Stimulated activated CD8-positive, alpha-beta memory T cell treated with anti-CD3 and anti-CD28 coated beads, Interleukin-4, amount 100 ng/mL, for 48 hours (primary cell): Measurements from ENCODE around the gene SUGP1.

Experiments
- DNase-seq: peaks from one replicate; pipeline ENCODE4 v3.0.0-alpha.2; 2020

Gene SUGP1

DNA sequence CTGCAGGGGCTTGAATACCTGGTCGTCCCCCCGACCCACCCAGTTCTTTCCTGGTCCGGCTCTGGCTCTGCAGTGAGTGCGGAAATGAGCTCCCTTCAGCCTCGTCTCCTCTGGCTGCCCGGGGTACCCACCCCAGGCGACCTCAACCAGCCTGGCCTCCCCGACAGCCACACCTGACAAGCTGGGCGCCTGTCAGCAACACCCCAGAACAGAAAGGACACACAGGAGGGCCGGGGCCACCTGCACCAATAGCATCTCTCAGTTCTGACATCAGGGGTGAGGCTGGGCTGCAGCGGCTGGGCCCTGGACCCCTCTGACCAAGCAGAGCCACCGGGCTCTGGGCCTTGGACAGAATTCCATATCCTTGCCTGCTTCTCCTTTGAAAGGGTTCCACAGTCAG is 19.7 kb downstream of the SUGP1 start:
- no peak for DNase-seq

DNA sequence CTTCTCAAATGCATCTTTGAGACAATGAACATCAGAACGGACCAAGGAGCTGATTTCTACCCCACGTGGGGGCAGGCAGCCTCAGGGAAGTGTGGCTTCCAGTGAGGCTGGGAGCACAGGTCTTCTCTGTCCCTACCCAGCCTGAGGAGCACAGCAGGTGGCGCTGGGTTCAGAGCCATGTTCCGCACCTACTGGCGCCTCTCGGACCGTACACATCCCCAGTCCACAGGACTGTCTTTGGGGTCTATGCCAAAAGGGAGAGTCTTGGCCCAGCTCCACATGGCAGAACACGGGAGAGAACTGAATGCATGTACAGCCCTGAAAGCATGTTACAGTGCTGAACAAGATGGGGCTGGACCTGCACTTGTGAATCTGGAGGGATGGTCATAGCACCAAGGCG is 22.6 kb downstream of the SUGP1 start:
- no peak for DNase-seq

DNA sequence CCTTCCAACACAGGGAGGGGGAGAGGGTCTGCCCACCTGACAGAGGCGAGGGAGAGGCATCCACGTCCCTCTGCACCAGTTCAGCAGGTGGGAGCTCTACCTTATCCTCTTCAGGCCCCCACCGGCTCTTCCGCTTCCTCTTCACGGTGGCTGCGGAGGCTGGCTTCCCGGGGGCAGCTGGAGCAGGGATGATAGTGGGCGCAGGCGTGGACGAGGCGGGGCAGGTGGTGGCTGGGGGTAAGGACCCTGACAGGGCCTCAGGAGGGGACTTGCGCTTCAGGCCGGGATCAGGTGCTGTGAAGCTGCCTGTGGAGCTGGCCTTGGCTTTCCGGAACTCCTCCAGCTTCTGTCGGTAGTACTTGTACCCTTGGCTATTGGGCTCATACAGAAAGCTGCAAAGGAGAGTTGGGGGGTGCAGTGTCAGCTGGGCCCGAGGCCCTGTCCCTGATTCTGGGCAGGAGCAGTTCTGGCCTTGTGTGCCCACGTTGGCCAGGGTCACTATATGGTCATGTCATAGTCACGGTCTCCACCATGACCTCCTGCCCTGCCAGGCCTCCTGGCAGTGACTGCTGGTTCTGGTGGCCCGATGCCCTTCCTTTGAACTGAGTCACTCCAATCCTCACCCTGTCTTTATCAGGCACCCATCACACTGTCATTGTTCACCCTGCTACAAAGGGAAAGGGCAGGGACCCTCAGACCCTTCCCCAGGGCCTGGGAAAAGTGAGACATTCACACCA is 23.2 kb downstream of the SUGP1 start:
- no peak for DNase-seq

DNA sequence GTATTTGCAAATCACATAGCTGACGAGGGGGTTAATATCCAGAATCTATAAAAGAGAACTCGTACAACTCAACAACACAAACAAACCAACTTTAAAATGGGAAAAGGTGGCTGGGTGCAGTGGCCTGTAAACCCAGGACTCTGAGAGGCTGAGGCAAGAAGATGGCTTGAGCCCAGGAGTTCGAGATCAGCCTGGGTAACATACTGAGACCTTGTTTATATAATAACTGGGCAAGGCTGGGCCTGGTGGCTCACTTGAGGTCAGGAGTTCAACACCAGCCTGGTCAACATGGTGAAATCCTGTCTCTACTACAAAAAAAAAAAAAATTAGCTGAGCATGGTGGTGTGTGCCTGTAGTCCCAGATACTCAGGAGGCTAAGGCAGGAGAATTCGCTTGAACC is 25.4 kb downstream of the SUGP1 start:
- no peak for DNase-seq

DNA sequence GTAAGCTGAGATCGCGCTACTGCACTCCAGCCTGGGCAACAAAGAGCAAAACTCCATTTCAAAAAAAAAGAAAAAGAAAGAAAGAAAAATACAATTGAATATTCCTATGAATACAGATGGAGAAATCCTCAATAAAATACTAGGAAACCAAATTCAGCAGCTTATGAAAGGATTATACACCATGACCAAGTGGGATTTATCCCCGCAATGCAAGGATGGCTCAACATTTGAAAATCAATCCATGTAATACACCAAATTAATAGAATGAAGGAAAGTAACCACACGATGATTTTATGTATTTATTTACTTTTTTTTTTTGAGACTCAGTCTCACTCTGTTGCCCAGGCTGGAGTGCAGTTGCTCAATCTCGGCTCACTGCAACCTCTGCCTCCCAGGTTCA is 27.7 kb downstream of the SUGP1 start:
- no peak for DNase-seq

DNA sequence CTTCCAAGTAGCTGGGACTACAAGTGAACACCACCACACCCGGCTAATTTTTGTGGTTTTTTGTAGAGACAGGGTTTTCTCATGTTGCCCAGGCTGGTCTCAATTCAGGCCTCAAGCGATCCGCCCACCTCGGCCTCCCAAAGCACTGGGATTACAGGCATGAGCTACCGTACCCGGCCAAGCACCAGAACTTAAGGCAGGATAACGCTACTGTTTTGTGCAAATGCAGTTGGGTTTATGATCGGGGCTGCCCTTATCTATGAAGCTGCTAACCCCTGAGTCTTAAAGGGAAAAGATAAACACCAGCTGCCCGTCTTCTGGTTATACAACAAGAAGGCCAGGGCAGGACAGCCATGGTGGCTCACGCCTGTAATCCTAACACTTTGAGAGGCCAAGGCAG is 34.6 kb downstream of the SUGP1 start:
- no peak for DNase-seq

DNA sequence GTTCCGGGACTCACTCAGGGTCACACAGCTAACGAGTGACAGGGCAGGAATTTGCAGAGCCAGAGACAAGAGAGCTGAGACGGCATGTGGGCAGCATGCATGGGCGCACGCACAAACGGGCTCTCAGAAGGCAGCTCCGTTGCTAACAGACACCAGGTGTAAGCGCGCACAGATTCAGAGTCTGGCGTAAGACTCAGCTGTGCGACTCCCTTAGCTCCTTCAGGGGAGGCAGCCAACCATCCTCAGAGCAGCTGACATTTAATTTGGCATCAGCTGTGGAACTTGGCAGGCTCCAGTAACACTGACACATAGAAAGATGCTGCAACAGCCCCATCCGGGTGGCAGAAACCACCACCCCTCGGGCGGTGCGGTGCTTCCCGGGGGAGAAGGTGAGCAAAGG is 39.7 kb downstream of the SUGP1 start:
- no peak for DNase-seq

DNA sequence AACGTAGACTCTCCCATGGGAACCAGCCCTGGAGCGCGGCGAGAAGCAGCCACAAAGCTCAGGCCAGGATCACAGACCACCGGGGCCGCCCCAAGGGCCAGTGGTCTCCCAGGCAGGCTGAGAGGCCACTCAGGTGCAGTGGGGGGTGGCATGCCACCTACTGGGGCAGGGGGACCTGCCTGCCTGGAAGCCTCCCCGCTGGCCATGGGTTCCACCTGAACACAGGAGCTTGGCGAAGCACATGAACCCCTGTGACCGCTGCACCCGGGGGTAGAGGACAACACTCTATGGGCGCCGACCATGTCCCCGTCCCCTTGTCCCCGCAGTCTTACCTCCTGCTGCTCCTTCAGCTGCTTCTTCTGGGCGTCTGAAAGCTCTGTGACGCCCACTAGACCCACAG is 40.5 kb downstream of the SUGP1 start:
- DNase-seq = no peak

DNA sequence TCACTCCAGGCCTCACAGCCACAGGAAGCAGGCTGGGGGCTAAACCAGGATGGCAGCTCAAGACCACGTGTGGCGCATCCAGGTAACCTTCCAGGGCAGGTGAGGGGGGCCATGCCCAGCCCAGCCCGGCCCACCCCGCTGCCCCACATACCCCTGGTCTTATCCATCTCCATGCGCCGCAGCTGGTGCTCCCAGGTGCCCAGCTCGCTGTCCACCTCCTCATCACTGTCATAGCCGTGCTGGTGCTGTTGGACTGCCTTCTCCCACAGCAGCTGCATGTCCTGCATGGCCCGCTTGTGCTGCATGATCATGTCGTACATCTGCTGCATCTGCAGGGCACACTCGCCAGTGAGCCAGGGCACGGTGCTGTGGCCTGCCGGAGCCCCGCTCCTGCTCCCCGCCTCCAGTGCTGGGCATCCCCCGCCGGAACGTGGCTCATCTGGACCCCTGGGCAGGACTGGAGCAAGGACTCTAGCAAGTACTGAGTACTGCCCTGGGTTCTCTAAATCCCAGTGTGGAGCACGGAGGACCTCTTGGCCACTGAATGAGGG is 41.2 kb downstream of the SUGP1 start:
- DNase-seq = no peak

DNA sequence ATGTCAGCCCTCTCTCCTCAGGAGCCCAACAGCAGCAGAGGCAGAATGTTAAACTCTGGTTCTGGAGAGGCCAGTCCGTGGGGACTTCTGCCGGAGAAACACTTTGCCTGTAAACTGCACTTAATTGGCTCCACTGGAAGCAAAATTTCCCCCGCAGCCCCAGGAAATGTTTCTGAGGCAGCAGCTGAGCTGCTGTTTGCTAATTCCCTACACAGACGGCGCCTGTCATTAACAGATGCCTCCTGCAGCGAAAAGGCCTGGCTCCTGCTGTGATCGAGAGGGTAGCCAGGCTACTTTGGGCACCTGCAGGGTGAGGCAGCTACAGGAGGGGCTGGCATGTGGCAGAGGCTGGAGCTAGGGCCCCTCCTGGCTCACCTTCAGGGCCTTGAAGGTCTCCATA is 42.0 kb downstream of the SUGP1 start:
- no peak for DNase-seq

DNA sequence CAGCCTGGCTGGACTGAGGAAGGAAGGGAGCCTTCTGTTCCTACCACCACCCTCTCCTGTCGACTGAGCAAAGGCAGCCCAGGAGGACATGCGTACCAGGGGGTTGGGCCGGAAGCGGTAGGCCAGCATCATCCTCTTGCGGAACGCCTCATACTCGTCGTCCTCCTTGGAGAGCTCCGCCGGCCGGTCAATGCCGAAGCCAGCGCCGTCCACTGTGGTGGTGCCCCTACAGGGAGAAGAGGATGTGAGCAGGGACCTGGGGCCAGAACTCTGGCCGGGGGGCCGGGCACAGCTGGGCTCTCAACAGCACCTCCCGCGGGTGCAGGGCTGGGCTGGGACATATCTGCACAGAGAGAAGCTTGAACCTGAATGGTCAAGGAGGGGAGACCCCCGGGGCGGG is 43.5 kb downstream of the SUGP1 start:
- no peak for DNase-seq

DNA sequence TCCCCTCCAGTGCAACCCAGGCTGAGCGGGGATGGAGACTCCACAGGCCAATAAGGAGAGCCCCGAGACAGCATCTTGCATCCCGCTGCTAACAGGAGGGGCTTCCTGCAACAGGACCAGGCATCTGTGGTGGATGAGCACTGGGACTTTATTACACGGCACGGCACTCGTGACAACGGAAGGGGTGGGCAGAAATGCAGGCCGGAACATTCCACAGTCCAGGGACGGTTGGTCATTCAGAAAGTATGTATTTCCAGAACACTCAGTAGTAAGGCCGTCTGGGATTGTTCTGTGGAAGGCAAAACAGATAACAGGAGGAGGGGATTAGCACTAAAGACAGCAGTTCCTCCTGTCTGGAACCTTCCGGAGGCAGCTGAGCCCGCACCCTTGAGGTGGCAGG is 43.9 kb downstream of the SUGP1 start:
- DNase-seq = no peak

DNA sequence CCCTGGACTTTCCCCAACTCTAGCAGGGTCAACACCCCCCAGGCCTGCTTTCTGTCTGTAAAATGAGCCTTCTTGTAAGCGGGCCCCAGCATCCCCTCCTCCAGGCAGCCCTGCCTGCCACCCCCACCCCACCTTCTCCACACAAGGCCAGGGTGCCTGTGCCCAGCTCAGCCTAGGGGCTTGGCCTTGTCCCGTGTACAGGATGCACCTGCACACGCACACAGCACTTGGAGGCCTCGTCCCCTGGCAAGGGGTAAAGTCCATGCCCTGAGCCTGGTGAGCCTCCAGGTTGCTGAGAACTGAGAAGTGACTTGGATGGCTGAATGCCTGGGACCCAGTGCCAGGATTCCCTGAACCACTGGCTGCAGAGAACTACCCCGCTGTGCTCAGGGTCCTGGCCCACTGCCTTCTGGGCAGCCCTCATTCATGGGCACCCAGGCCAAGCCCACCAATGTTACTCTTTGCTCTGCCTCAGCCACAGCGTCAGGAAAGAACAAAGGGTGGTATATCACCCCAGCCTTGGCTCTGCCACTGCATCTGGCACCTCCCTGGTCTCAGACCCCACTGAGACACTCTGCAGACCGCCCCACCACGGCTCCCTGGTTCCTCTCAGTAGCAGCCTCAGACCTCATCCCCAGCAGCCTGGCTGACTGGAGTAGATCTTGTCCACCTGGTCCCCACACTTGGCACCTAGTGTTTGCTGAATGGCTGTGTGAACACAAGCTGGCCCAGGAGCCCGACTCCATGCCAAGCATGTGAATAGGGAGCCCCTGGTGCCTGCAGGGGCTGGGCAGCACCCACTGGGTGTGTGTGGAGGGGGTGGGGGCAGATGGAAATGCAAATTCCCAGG is 45.4 kb downstream of the SUGP1 start:
- no peak for DNase-seq

DNA sequence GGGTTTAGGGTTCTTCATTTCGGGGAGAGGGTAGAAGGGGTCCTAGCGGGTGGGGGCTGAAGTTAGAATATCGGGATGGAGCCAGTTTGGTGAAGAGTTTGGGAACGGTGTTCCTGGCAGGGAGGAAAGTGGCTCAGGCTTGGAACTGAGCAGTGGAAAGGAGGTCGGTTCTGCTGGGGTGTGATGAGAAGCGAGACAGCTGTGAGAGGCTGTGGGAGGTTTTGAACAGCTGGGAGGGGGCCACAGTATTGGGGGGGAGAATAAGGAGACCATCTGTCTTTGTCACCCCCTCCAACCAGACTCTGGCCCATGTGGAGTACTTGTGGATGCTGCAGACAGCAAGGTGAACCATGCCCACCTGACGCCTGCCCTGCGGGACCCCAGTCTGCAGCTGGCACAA is 46.2 kb downstream of the SUGP1 start:
- DNase-seq = no peak

DNA sequence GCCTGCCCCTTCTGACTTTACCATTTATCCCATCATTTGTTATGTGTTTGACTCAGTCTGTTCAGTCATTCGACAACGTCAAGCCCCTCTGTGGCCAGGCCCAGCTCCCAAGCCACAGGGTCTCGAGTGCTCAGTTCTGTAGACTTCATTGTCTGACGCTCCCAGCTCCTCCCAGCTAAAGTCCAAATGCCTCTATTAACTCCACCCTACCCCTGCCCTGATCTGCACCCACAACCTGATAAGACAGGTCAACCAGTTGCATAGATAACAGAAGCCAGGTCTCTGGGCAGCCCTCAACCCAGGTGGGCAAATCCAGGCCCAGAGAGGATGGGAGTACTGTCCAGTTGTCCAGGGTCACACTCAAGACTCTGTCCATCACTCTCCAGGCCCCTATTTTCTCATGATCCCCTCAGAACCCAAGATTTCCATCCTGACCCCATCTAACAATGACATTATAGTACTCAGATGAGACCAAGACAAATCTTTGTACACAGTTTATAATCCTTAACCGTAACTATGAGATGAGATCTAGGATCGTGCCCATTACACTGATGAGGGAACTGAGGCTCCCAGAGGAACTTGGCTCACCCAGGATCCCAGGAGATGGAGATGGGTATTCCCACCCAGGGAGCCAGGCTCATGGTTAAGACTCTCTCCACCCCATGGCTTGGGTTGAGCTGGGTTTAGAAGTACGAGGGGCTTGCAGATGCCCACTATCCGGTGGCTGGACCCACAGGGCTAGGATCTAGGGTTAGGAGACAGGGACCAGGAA is 48.3 kb downstream of the SUGP1 start:
- DNase-seq = no peak

DNA sequence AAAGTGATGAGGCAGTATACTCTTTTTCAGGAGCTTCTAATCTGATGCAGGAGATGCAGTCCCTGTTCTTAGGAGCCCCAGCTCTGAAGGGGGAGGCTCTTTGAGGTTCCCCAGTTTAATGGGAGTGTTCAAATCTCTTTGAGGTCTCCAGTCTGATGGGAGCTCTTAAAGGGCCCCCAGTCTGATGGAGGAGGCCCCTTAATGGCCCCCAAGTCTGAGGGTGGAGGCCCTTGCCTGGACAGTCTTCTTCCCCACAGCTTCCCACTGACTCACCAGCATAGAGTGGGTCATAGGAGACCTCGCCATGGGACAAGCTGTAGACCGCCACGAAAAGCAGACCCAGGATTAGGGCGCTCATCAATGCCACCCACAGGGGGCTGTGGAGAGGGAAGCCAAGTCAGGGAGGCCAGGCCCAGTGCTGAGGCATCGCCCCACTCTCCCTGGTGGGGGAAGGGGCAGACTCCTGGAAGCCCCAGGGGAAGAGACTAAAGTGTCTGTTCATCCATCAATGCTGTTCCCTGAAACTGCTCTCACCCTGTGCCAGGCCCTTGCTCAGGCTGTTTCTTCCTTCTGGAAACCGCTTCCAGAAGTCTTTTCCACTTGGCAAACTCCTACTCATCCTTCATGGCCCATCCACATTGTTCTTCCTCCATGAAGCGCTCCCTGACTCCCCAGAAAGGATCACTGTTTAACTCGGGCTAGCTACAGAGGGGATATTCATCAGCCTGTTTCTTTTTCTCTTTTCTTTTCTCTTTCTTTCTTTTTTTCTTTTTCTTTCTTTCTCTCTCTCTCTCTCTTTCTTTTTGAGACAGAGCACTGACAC is 49.3 kb downstream of the SUGP1 start:
- no peak for DNase-seq

DNA sequence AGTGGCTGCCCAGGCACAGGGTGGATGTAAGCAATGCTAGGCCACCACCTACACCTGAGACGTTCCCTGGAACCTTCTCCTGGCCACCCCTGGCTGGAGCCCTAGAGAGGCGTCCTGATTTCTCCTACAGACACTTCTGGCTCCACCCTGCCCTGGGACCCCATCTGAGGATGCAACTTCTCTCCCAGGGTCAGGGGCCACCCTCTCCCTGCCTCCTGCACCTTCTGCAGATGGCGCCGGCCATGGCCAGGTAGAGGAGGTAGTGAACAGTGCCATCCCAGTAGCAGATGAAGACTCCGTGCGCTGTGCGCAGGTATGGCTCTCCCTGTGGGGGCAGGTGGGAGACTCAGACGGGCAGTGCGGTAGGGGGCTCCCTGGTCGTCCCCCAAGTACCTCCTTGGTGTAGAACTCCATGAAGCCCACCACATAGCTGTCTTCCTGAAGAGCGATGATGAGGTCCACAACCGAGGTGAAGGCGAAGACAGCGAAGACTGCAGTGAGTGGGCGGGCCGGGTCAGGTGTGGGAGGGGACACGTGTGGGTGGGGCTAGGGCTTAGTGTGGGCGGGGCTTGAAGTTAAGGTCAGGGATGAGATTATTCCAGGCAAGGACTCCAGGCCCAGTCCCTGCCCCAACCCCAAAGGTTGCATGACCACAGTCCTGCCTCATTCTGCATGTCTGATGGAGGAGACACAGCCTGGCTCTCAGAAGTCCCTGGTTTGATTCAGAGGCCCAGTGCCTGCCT is 50.2 kb downstream of the SUGP1 start:
- no peak for DNase-seq

DNA sequence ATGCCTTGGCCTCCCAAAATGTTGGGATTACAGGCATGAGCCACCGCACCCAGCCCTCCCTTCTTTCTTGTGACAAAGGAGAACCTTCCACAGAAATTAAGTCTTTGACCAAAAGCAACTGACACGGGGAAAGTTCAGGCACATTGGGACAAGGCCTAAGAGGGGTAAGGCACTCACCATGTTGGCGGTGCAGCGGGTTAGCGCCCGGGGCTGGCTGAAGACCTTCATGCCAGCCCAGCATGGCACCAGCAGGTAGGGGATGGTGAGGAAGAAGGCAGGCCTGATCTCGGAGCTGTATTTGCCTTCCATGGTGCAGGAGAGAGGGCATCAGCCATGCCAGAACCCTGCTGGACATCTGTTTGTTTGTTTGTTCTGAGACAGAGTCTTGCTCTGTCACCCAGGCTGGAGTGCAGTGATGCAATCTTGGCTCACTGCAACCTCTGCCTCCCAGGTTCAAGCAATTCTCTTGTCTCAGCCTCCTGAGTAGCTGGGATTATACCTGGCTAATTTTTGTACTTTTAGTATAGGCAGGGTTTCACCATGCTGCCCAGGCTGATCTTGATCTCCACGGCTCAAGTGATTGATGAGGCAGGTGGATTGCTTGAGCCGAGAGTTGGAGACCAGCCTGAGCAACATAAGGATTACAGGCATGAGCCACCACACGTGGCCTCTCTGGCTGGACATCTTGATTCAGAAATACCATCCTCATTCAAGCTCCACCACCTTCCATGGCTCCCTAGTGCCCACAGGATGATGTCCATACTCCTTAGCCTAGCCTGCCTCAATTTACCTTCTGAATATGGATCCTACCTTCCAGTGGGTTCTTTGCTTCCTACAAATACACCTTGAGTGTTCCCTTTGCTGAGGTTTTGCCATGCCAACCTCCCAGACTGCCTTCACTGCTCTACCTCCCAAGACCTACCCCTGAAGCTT is 51.6 kb downstream of the SUGP1 start:
- DNase-seq = no peak

DNA sequence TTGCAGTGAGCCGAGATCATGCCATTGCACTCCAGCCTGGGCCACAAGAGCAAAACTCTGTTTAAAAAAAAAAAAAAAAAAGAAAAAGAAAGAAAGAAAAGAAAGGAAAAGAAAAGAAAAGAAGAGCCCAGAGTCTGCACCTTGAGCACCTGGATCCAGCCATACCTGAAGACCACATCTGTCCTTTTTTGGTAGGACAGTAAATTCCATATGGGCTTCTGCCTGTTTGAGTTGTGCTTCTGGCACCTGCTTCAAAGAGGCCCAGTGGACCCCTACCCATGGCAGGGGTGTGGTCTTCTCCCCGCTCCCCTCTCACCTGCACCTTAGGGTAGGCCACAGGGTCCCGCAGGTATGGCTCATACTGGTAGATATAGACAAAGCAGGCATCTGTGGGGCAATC is 53.0 kb downstream of the SUGP1 start:
- DNase-seq = no peak

DNA sequence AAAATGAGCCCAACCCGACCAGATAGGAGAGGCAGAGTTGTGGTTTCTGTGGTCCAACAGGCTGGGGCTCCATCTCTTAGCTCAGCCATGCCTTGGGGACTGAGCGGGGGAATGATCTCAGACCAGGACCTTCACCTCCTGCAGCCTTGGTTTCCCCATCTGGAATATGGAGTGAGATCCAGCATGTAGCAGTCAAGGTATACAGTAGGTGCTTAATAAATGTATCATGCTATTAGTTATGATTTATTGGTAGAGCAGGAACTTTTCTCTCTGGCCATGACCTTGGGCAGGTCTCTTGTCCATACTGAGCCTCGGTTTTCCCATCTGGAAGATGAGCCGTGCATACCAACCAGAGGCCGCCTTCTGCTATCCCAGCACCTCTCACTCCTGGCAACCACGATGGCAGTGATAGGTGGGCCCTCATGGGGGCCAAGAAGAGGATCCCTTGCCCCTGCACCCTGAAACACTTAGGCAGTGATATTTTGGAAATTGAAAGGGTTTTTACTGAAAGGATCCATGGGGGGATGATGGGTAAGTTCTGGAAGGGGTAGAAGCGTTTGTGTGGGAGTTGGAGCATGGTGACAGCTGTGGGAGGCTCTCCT is 56.3 kb downstream of the SUGP1 start:
- no peak for DNase-seq
